Measurements from ENCODE around the gene PPP1R13B. TPM values are rescaled to one million over a fixed set of nuclear protein-coding genes. Genes with fewer than 3 reads are reported as not detected.

Gene PPP1R13B
- total and polyA plus RNA-seq, 7 donors, result 8.6 to 26.9 (median 9.9) TPM

- Histone ChIP-seq H3K4me3 (no peak overlapping the region), H3K27me3 (no peaks in the 10 kb centered on the region), H3K27ac (no peak overlapping the region), H3K36me3 (peaks cover 0 to 22% (median 4%) of the 10 kb centered on the region in 4 donors), H3K4me1 (peaks cover 0 to 50% (median 42%) of the 10 kb centered on the region in 4 donors), H3K9me3 (no peaks in the 10 kb centered on the region)
- no peak for DNase-seq
- intact Hi-C loops (cut with DNase I), result no loop called here
- 91 to 96% methylated on average over 15 of the region's 15 CpGs for WGBS, 2 donors
- TF ChIP-seq EP300 (IDR thresholded peaks at IDR 0.05) (no peak), POLR2AphosphoS5 (IDR thresholded peaks at IDR 0.05) (peak in 1 of 4 donors; percentile 19)
Measured at GRCh38 chr14:103709814-103710213, 137.6 kb downstream of the PPP1R13B start.

GRCh38 chr14:103708750-103709187 is 138.6 kb downstream of the PPP1R13B start:
- H3K36me3 ChIP-seq, result peaks cover 0 to 33% (median 7%) of the 10 kb centered on the region in 4 donors
- H3K27me3 ChIP-seq, result no peaks in the 10 kb centered on the region
- no peak for TF ChIP-seq EP300 (IDR thresholded peaks at IDR 0.05)
- TF ChIP-seq POLR2AphosphoS5 (IDR thresholded peaks at IDR 0.05), result peak in 2 of 4 donors; percentile 5 to 29
- H3K4me3 ChIP-seq, result no peak overlapping the region
- H3K9me3 ChIP-seq, result no peaks in the 10 kb centered on the region
- peak; percentile 85 for DNase-seq
- intact Hi-C loops (cut with DNase I), result no loop called here
- WGBS, 2 donors, result 94 to 95% methylated on average over 18 of the region's 18 CpGs
- H3K27ac ChIP-seq, result peak overlapping the region in 2 of 4 donors; percentile 10 to 31
- H3K4me1 ChIP-seq, result peaks cover 0 to 39% (median 34%) of the 10 kb centered on the region in 4 donors

- Histone ChIP-seq H3K27ac (peak overlapping the region in 1 of 4 donors; percentile 5), H3K9me3 (no peaks in the 10 kb centered on the region), H3K4me1 (peaks cover 0 to 32% (median 26%) of the 10 kb centered on the region in 4 donors), H3K27me3 (no peaks in the 10 kb centered on the region), H3K36me3 (peaks cover 0 to 44% (median 11%) of the 10 kb centered on the region in 4 donors), H3K4me3 (no peak overlapping the region)
- TF ChIP-seq CTCF (IDR thresholded peaks at IDR 0.05) (no peak), EP300 (IDR thresholded peaks at IDR 0.05) (no peak), POLR2AphosphoS5 (IDR thresholded peaks at IDR 0.05) (peak in 1 of 4 donors; percentile 20), POLR2A (IDR thresholded peaks at IDR 0.05) (no peak)
- DNase-seq, result no peak
- WGBS, 2 donors, result 92% methylated on average over 29 of the region's 29 CpGs
- intact Hi-C loops (cut with DNase I), result no loop called here
Measured at GRCh38 chr14:103707329-103708263, 139.8 kb downstream of the PPP1R13B start.

- peaks cover 0 to 53% (median 16%) of the 10 kb centered on the region in 4 donors for H3K36me3 ChIP-seq
- intact Hi-C loops (cut with DNase I), result no loop called here
- 95% methylated on average over 41 of the region's 41 CpGs for WGBS, 2 donors
- H3K9me3 ChIP-seq, result no peaks in the 10 kb centered on the region
- no peaks in the 10 kb centered on the region for H3K27me3 ChIP-seq
- H3K4me3 ChIP-seq, result no peak overlapping the region
- no peak for DNase-seq
- TF ChIP-seq POLR2AphosphoS5 (IDR thresholded peaks at IDR 0.05) (no peak), EP300 (IDR thresholded peaks at IDR 0.05) (no peak), CTCF (IDR thresholded peaks at IDR 0.05) (no peak)
- peak overlapping the region in 2 of 4 donors; percentile 54 to 59 for H3K27ac ChIP-seq
- H3K4me1 ChIP-seq, result peaks cover 0 to 23% (median 17%) of the 10 kb centered on the region in 4 donors
Measured at GRCh38 chr14:103706551-103707328, 140.6 kb downstream of the PPP1R13B start.

GRCh38 chr14:103705504-103706284 is 141.7 kb downstream of the PPP1R13B start:
- no peak for DNase-seq
- no peak overlapping the region for H3K4me3 ChIP-seq
- peaks cover 0 to 17% (median 13%) of the 10 kb centered on the region in 4 donors for H3K4me1 ChIP-seq
- no peak for TF ChIP-seq EP300 (IDR thresholded peaks at IDR 0.05)
- TF ChIP-seq CTCF (IDR thresholded peaks at IDR 0.05), result no peak
- TF ChIP-seq POLR2AphosphoS5 (IDR thresholded peaks at IDR 0.05), result no peak
- TF ChIP-seq POLR2A (IDR thresholded peaks at IDR 0.05), result no peak
- 86 to 87% methylated on average over 28 of the region's 28 CpGs for WGBS, 2 donors
- H3K36me3 ChIP-seq, result peaks cover 0 to 63% (median 19%) of the 10 kb centered on the region in 4 donors
- intact Hi-C loops (cut with DNase I), result no loop called here
- peak overlapping the region; percentile 50 to 59 (median 54) for H3K27ac ChIP-seq
- H3K9me3 ChIP-seq, result no peaks in the 10 kb centered on the region
- no peaks in the 10 kb centered on the region for H3K27me3 ChIP-seq
